Body of pancreas (tissue), 4 donors: ENCODE data around the gene APBA2.
"Not testable (repeated sequence)": the region's sequence is repeated elsewhere in the genome, so short reads cannot be mapped to it uniquely, and the experiment has no call there.

Experiments
- CTCF ChIP-seq, 7 experiments: fragments of 450-650 bp in 4 of 7; fragments of 200-600 bp in 3 of 7; sonication (generic) in 3 of 7; IDR thresholded peaks; one replicate each; pipeline ENCODE4 v1.5.1; 2016 to 2019; ENCODE audit warnings: antibody characterized with exemption in 7 of 7
- POLR2A ChIP-seq, 3 donors: fragments of 450-650 bp; IDR thresholded peaks; one replicate each; pipeline ENCODE4 v1.6.1; 2016; ENCODE audit warnings: antibody characterized with exemption in 3 of 3, mild to moderate bottlenecking in 2 of 3

DNA sequence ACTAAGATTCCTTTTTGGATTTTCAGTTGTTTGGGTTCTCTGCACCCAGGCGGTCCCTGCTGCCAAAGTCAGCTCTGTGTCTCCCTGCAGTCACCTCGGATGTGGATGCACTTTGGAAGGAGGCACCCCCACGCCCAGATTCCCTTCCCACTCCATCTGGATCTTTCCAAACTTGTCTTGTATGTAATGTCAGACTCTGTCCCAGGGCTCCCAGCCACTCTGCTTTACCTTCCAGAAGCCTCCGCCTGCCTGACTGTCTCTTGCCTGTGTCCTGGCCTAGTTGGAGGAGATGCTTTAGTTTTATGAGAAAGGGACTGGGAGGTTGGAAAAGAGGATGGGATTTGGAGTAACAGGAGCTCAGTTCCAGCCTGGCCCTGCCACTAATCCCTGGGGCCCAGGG is 4.5 kb downstream of the APBA2 start:
- TF ChIP-seq CTCF, POLR2A (IDR thresholded peaks at IDR 0.05): not testable (repeated sequence)
